Right ventricle myocardium superior (tissue), 1 donor: ENCODE data around the gene CCHCR1. TPM values are rescaled to one million over a fixed set of nuclear protein-coding genes. Genes with fewer than 3 reads are reported as not detected.

Source experiments
- total RNA-seq: library from RNA; stranded (reverse); fragmentation: NEBNext Ultra II Directional; extraction: Animal tissue kit (Norgen Biotek cat#: 25700); gene quantifications from one replicate; pipeline ENCODE4 v1.2.1, GENCODE V29; 2021
- donor health status: DM: no; HTN: yes; CAD: no; lungs with severe emphysema.

CCHCR1 gene
- total RNA-seq, 1 donor from 2014 or later: 10.9 TPM

Other genes starting within 250 kb of the CCHCR1 start
- gene GTF2H4, start 249.6 kb downstream of the CCHCR1 start, total RNA-seq: 23.6 TPM
- 17.2 TPM for gene VARS2, start 243.6 kb downstream of the CCHCR1 start, total RNA-seq
- gene SFTA2, start 225.6 kb downstream of the CCHCR1 start, total RNA-seq: not detected
- gene MUCL3, start 216.8 kb downstream of the CCHCR1 start, total RNA-seq: not detected
- gene MUC21, start 174.1 kb downstream of the CCHCR1 start, total RNA-seq: not detected
- 0.19 TPM for gene MUC22, start 147.3 kb downstream of the CCHCR1 start, total RNA-seq
- gene C6orf15, start 45.2 kb downstream of the CCHCR1 start, total RNA-seq: not detected
- 1.2 TPM for gene PSORS1C1, start 43.0 kb downstream of the CCHCR1 start, total RNA-seq
- not detected for gene CDSN, start 37.4 kb downstream of the CCHCR1 start, total RNA-seq
- not detected for gene PSORS1C2, start 18.7 kb downstream of the CCHCR1 start, total RNA-seq
- gene TCF19, start 787 bp upstream of the CCHCR1 start, total RNA-seq: 3.6 TPM
- gene POU5F1, start 12.9 kb upstream of the CCHCR1 start, total RNA-seq: 0.94 TPM
- gene HLA-C, start 114.3 kb upstream of the CCHCR1 start, total RNA-seq: 156 TPM
- 398 TPM for gene HLA-B, start 199.4 kb upstream of the CCHCR1 start, total RNA-seq
- 9.2 TPM for gene MICA, start 245.8 kb upstream of the CCHCR1 start, total RNA-seq